Keratinocyte (primary cell): ENCODE measurements around the gene PUS7L.

ENCODE experiments used
- EZH2 ChIP-seq: IDR thresholded peaks from one replicate; pipeline ENCODE4 v1.6.1; 2012; ENCODE audit warnings: inconsistent platforms, mild to moderate bottlenecking, low read length, moderate library complexity
- TF ChIP-seq, protein P1 (sequence below), 3 experiments: IDR thresholded peaks in 1 of 3; conservative IDR thresholded peaks in 1 of 3; optimal IDR thresholded peaks in 1 of 3; 2 replicates in 2 of 3; 3 replicates in 1 of 3; pipeline versions ENCODE3 to v1.5.1; 2011; ENCODE audit warnings: low read length in 3 of 3, mild to moderate bottlenecking in 3 of 3, moderate library complexity in 2 of 3, control low read depth in 1 of 3, inconsistent platforms in 1 of 3; ENCODE audit not compliant: insufficient read depth in 2 of 3; ENCODE audit errors: extremely low read depth in 1 of 3

DNA sequence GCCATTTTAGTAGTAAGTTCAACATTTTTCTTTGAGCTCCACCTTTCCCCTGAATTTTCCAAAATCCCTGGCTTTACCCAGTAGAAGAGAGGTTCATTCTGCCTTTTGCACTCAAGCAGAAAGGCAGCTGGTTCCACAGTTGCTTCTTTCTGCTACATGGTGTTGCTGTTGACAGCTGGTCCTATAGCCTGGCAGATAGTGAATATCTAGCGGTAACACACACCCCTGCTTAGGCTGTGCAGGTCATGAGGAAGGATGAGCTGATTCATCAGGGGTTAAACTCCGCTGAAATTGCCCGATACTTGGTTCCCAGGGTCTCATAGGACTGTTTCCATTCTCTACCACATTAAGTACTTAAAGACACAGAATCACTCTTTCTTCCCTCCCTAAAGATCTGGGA, 62.4 kb downstream of the PUS7L start:
- TF ChIP-seq, protein P1, sequence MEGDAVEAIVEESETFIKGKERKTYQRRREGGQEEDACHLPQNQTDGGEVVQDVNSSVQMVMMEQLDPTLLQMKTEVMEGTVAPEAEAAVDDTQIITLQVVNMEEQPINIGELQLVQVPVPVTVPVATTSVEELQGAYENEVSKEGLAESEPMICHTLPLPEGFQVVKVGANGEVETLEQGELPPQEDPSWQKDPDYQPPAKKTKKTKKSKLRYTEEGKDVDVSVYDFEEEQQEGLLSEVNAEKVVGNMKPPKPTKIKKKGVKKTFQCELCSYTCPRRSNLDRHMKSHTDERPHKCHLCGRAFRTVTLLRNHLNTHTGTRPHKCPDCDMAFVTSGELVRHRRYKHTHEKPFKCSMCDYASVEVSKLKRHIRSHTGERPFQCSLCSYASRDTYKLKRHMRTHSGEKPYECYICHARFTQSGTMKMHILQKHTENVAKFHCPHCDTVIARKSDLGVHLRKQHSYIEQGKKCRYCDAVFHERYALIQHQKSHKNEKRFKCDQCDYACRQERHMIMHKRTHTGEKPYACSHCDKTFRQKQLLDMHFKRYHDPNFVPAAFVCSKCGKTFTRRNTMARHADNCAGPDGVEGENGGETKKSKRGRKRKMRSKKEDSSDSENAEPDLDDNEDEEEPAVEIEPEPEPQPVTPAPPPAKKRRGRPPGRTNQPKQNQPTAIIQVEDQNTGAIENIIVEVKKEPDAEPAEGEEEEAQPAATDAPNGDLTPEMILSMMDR (optimal IDR thresholded peaks at IDR 0.05 in 1 of 3, IDR thresholded peaks at IDR 0.05 in 1 of 3, conservative IDR thresholded peaks at IDR 0.05 in 1 of 3; ENCODE audit: extremely low read depth in 1 of 3, insufficient read depth in 2 of 3, low read length in 3 of 3): no peak
- no peak for TF ChIP-seq EZH2
